A204.1 (cell line): ENCODE measurements around the gene MSH5.
A peak's percentile ranks its signal among the peaks of the same experiment; 100 is the strongest.

Experiments used
- FAIRE-seq: peaks from 2 replicates; lab custom pipeline; 2012; peaks lifted over from hg19 to GRCh38; lab: Jason Lieb, UNC

Gene MSH5

GRCh38 chr6:31729979-31730630 lies 9.7 kb upstream of the MSH5 start:
- FAIRE-seq = no peak

DNA sequence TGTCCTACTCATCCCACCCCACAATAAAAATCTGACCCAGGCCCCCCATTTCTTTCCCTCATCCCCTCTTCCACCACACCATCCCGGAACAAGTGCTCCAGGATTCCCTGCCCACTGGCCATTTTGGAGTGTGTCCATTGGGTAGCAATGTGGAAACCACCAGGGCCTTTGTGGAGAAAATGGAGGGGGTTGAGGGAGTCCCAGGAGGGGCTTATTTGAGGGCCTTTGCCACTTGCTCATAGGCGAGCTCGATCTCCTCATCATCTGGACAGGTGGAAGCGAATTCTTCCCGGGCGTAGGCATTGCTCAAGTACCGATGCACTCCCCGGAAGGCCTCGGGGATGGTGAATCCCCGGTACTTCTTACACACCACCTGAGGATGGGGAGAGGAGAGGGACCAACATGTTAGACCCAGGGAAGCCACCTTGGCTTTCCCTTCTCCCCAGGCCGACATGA lies 9.1 kb upstream of the MSH5 start:
- FAIRE-seq = no peak

- no peak for FAIRE-seq
Observed at GRCh38 chr6:31732029-31732428, 7.8 kb upstream of the MSH5 start.

DNA sequence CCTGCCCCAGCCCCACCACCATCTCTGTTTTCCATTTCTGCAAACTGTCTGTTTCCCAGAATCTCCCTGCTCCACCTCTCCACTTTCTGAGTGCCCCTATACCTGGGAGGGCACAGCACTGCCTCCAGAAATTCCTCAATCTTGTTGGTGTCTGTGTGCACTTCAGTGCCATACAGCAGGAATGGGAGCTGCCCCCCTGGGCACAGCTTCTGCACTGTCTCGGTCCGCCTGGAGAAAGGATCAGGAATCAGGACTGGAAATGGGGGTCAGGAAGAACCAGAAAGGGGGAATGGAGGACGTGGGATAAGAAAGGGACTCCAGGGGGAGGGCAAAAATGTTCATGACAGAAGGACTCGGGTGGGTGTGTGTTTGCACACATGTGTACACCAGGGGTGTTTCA lies 6.1 kb upstream of the MSH5 start:
- FAIRE-seq = no peak

DNA sequence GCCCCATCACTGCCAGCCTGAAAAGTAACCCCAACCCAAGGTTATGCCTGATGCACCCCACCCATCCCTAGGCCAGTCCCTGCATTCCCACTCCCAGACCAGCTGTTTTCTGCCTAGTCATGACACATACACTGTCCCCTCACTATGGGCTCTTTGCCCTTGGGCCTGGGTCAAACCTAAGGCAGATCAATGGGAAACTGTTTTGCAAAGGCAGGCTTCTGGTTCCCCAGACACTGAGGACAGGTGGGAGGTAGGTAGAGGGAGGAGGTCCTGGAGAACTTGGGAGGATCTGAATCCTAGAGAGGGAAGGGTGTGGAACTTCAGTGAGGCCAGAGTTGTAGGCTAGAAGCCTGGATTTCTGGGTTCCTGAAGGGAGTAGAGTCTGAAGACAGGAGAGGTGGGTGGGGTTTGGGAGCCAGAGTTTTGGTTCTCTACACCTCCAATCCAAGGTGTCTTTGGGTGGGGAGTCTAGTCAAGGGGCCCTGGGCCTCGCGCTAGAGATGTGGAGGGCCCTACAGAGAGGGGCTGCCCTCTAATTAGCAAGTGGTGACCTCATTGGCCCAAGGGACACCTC lies 5.5 kb upstream of the MSH5 start:
- no peak for FAIRE-seq

DNA sequence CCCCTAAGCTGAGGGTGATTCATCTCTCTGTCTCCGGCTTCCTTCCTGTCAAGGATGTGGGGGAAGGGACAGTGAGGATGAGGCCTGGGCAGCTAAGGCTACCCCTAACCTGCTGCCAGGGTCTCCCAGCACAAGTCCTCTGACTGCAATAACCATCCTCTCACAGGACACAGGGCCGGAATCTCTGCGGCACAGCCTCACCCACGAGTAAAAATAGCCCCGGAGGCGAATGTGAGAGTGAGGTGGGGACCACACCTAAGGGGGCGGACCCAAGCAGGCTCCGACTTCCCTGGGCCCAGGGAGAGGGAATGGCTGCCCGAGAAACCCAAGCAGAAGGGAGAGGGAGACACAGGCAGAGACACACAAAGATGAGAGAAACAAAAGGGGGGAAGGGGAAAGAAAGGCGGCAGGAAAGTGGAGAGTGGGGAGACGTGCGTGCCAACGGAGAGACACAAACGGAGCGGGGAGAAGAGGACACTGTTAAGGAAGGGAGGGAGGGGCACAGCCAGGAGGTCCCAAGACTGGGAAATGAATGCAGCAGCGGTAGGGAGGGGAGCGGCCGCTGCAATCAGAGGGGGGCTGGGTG lies 4.9 kb upstream of the MSH5 start:
- FAIRE-seq = no peak

- FAIRE-seq = no peak
Observed at GRCh38 chr6:31736021-31736767, 3.6 kb upstream of the MSH5 start, which contains the start of gene CLIC1. TSS of gene CLIC1 (minus strand) at chr6:31736530. CDS start at chr6:31736300, 230 bp downstream.

- FAIRE-seq = no peak
Observed at GRCh38 chr6:31736768-31737314, 3.0 kb upstream of the MSH5 start.

DNA sequence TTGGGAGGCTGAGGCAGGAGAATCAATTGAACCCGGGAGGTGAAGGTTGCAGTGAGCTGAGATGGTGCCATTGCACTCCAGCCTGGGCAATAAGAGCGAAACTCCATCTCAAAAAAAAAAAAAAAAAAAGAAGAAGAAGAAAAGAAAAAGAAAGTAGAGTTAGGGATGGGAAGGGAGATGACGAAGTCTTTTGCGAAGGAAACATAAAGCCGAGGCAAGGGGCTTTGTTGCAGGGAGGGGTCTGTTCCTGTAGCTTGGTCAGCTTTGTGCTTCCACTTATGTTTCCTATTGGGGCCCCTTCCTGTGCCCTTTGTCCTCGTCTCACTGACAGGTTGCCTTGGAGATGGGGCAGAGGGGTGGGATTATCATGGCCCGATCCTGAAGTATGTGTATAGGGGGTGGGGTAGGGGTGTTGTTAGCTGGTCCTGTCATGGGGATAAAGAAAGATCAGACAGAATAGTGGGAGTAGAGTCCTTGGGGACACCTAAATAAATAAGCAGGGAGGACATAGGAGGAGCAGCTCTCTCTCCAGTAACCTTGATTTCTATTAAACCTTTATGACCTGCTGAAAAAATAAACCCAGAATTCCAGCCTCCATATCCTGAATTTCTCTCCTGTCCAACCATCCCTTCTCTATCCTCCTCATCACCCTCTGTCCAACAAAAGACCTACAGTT lies 2.4 kb upstream of the MSH5 start:
- no peak for FAIRE-seq

- peak; percentile 34 for FAIRE-seq
Observed at GRCh38 chr6:31737991-31738979, 1.5 kb upstream of the MSH5 start.

DNA sequence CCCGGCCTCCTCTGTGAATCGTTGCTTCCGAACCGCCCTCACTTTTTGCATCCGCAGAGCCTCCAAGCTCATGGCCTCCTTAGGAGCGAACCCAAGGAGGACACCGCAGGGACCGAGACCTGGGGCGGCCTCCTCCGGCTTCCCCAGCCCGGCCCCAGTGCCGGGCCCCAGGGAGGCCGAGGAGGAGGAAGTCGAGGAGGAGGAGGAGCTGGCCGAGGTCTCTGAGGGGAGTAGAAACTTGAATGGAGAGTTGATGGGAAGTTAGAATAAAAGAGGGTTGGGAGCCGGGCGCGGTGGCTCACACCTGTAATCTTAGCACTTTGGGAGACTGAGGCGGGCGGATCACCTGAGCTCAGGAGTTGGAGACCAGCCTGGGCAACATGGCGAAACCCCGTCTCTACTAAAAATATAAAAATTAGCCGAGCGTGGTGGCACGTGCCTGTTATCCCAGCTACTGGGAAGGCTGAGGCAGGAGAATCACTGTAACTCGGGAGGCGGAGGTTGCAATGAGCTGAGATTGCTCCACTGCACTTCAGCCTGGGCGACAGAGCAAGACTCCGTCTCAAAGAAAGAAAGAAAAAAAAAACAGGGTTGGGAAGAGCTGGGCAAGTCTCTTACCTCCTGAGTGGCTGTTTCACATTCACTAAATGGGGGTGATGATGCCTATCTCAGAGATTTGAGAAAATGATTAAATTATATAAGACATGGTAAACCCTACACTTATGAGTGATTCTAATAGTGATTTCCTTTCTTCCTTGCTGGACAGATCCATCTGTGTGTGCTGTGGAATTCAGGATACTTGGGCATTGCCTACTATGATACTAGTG lies 805 bp downstream of the MSH5 start:
- no peak for FAIRE-seq

DNA sequence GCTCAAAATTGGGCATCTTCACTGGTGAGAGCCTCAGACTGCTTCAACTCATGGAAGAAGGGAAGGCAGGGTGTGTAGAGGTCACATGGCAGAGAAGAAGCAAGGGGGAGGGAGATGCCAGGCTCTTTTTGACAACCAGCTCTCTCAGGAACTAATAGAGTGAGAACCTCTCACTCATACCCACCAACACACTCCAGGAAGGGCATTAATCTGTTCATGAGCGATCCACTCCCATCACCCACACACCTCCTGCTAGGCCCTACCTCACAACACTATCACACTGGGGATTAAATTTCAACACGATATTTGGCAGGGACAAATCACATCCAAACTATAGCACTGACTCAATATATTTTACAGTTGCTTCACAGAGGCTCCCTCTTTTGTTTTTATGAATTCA lies 2.0 kb downstream of the MSH5 start:
- no peak for FAIRE-seq

GRCh38 chr6:31742894-31743293 lies 3.1 kb downstream of the MSH5 start:
- no peak for FAIRE-seq

GRCh38 chr6:31744422-31744821 lies 4.6 kb downstream of the MSH5 start:
- FAIRE-seq = no peak

- FAIRE-seq = no peak
Observed at GRCh38 chr6:31749301-31750036, 9.7 kb downstream of the MSH5 start.

DNA sequence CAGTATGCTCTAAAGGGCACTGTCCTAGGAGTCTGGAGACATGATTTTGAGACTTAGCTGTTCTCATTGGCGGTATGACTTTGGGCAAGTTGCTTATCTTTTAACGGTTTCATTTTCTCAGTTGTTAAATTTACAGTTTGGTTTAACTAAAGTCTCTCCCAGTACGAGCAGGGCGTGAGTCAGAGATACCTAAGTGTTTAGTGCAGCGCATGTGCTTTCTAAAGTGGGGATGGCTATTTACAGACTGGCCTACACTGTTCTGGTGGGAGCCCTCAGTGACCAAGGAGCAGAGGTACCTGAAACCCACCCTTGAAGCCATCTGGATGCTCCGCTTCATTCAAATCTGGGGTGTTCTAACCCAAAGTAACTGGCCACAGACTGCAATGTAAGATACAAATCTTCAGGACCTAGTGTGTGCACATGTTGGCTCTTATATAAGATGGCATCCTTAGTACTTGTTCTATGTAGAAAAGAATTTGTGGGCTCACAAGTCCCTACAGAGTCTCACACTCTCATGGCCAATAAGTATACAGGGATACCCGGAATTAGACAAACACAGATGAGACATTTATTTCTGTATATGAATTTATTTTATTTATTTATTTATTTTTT lies 10.7 kb downstream of the MSH5 start:
- no peak for FAIRE-seq

DNA sequence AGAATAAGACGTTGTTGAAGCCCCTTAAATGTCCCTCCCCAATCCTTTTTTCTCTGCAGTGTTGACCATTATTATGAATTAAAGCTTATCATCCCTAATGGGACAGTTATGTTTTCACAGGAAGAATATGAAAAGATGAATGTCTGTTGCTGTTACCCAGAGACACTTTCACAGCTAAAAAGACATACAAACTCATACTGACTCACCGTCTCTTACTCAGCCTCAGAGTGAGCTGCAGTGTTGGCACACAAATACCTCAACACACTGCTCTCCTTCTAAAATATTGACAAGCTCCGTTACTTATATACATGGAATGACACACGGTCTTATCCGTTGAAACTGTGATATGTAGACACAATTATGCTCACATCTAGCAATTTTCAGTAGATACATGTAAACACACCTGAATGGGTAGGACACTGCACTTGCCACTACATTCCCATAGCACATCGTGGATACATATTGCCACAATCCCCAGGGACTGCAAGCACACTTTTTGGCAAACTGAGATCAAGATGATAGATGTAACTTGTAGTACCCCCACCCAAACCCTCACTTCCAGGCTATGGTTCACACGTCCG lies 13.0 kb downstream of the MSH5 start:
- FAIRE-seq = no peak

DNA sequence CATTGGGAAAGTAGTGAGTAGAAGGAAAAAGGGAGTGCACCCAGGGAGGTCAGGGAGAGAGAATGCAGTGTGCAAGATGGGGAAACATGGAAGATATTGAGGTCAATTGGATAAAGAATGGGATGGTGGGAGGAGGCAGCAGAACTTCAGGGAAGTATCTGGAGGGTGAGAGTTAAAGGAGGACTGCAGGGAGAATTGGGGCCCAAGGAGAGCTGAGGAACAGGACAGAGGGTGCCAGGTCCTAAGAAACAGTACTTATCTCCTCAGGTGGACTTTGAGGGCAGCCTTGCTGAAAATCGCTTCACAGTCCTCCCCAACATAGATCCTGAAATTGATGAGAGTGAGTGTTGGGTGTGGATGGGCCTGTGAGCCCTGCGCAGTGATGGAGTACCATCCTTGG lies 18.5 kb downstream of the MSH5 start:
- FAIRE-seq = no peak

DNA sequence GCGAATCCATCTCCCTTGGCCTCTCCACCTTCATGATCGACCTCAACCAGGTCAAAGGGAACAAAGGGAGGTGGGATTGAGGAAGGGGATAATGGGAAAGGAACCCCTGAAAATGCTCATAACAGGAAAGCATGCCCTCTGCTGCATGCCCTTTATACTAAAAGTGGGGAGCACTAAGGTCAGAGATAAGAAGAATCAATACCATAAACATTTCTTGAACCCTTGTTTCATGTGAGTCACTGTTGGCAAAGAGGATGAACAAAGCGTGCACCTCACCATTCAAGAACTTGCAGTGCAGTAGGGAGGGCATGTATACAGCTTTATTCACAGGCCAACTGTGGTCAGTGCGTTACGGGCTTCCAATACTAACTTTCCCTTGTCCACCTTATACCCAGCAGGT lies 21.0 kb downstream of the MSH5 start:
- FAIRE-seq = no peak
